Raji (cell line): ENCODE results near the gene TMEM154.

Experiments
- POLR2A ChIP-seq: IDR thresholded peaks from 2 replicates; pipeline ENCODE4 v1.6.1; 2011; ENCODE audit warnings: low read depth, low read length, control low read depth; ENCODE audit not compliant: insufficient read depth

TMEM154 gene

GRCh38 chr4:152705903-152706302 is 26.1 kb upstream of the TMEM154 start:
- no peak for TF ChIP-seq POLR2A

DNA sequence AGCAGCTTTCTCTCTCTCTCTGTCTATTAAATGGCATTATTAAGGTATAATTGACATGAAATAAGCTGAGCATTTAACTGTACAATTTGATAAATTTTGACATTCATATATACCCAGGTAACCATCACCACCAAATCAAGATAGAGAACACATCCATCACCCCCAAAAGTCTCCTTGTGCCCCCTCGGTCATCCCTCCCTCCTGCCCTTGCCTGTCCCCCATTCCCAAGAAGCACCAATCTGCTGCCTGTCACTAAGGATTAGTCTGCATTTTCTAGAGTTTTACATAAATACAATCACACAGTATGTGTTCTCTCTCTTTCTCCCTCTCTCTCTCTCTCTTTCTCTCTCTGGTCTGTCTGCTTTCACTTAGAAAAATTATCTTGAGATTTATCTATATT is 25.0 kb upstream of the TMEM154 start:
- no peak for TF ChIP-seq POLR2A

DNA sequence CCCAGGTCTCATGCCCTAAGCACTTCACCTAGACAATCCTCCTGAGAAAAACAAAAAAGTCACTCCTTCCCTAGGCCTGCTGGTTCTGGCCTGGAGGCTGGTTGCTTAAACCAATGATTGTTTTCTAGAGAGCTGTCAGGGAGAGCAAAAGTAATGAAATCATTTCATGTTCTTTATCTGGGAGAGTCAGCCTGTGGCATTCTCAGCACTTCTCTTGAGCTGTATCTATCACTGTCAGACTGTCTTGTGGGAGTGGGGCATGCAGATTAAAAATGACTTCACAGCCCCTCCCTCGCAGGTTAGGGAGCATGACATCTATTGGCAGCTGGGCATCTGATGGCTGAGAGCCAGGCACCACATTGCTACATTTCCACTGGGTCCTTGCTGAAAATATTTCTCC is 20.4 kb upstream of the TMEM154 start:
- no peak for TF ChIP-seq POLR2A

GRCh38 chr4:152699313-152699712 is 19.5 kb upstream of the TMEM154 start:
- TF ChIP-seq POLR2A, result no peak

DNA sequence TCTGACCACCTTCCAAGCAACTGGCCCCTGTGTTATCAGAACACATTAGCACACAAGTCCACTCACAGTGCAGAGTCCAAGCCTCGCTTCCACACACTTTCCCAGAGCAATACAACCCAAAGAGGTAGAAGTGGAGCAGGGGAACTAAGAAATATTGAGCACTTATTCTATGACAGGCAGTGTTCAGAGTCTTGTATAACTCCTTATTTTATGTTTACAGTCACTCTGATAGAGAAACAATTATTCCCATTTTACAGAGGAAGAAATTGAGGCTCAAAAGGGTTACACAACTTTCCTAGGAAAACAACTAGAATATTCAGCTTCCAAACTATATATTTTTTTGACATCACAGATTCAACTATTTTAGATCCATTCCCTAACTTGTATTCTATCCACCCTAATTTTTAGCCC is 18.3 kb upstream of the TMEM154 start:
- TF ChIP-seq POLR2A, result no peak

DNA sequence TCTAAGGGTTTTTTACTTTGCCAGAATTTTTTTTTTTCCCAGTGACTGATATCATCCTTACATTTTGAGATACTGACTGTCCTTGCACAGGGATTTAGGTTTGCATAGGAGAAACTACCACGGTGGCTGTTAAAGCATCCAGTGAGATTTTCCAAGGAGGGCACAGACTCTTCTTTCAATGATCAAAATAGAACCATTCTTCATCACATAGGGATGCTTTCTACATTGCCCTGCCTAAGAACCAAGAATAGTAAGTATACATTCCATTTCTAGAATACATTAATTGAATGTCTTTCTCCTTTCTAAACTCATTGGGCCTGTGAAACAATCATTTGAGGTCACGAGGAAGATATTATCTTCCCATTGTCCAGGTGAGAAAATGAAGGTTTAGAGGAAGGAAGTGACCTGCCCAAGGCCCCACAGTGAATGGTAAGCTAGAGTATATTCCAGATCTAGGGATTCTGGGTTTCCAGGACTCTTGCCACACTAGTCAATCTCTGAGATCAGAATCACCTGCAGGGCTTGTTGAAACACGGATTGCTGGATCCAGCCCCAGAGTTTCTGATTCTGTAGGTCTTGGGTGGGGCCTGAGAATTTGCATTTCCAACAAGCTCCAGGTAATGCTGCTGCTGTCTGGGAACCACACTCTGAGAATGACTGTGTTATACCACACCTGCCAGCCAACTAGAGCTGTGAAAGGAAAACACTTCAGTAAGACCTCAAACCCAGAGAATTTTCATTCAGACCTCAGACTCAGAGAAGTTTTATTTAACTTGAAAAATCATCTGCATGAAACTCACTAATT is 17.7 kb upstream of the TMEM154 start:
- TF ChIP-seq POLR2A, result no peak

GRCh38 chr4:152696764-152697261 is 17.0 kb upstream of the TMEM154 start:
- TF ChIP-seq POLR2A, result no peak

GRCh38 chr4:152693871-152694270 is 14.1 kb upstream of the TMEM154 start:
- no peak for TF ChIP-seq POLR2A

DNA sequence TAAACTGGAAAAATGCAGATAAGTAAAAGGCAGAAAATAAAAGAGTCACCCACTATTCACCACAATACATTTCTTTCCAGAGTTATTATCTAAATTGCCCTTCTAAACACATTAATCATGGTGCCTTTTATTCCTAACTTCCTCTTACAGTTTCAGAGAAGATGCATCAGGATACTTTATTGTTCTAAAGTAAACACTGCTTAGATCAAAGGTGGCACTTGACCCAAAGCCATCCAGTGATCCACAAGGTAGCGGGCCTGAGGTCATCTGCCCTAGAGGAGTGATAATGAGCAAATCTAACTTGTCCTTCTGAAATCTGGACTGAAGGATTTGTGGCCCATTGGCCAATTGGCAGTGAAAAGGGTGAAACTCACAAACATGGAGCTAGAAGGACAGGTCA is 12.0 kb upstream of the TMEM154 start:
- TF ChIP-seq POLR2A, result no peak

DNA sequence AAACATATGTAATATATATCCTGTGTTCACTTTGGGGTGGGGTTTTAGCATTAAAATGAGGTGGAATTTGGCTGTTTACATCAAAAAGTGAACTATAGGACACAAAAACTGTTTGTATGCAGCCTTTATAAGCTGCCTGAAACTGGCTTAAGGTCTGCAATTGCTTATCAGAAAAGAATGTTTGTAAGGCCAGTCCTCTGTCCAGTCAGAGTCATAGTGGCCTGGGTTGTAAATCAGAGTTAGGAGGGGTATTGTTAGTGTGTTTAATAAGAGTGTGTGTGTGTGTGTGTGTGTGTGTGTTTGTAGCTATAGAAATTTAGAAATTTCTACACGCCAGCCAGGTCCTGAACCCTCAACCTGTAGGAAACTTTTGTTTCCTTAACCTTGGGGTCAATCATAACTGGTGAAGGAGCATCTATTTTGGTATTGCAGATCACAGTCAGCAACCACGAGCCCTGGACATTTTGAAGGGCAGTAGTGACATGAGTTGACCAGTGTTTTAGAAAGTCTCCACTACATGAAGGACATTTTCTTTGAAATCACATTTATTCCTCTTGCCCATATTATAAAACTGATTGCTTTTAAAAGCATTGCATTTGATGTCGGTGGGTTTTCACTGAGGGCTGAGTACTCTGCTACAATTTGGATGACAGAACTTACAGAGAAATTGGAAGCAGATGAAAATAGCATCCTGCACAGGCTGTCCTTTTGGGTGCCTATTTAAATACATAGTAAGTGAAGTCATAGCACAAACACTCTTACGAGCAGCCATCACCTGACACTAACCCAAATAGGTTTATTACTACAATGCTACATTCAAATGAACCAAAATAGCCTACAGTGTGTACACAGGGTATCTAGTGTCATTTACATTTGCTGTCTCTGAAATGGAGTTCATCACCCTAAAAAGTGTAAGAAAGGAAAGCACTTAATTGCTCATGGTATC is 11.2 kb upstream of the TMEM154 start:
- no peak for TF ChIP-seq POLR2A

DNA sequence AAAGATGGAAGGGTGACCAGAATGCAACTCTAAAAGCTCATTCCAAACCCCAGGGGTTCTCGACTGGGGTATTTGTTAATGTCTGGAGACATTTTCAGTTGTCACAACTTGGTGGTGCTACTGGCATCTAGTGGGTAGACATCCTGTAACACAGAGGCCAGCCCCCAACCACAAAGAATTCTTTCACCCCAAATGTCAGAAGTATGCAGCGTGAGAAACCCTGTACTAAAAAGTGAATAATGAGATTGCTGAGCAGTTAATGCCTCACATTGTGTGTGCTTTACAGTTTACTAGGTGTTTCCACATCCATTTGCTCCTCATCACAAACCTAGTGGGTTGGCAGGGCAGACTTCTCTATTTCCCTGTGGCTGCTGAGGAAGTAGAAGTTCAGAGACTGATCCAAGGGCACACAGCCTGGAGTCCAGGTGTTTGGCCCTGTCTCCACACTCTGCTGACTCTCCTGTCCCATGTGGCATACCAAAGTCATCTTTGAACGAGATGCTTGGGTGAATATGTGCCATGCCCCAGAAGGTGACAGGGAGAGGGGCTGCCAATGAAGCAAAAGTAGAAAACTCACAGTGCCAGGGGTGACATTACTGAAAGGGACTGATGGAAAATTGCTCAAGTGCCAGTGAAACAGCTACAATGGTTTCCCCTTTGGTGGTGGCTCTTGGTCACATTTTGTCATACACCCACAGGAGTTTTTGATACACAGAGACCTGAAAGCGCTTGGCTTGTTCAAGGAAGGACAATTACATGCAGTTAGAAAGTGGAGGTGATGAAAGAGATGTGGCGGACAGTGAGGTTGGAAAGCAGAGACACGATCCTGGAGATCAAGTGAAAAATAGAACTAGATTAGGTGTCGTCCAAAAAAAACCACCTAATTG is 10.1 kb upstream of the TMEM154 start:
- TF ChIP-seq POLR2A, result no peak

GRCh38 chr4:152687974-152688599 is 8.3 kb upstream of the TMEM154 start:
- TF ChIP-seq POLR2A, result no peak

- TF ChIP-seq POLR2A, result no peak
Measured at GRCh38 chr4:152686452-152687013, 6.7 kb upstream of the TMEM154 start.

- no peak for TF ChIP-seq POLR2A
Measured at GRCh38 chr4:152684587-152684986, 4.8 kb upstream of the TMEM154 start.

- no peak for TF ChIP-seq POLR2A
Measured at GRCh38 chr4:152684007-152684406, 4.2 kb upstream of the TMEM154 start.
